HG03571 (cell line): ENCODE measurements around the gene IL21R.

Experiments used
- ATAC-seq: cut with Tn5 transposase; IDR thresholded peaks from one replicate; pipeline ENCODE4 v1.9.1; 2021; ENCODE audit not compliant: unreplicated experiment

IL21R gene

DNA sequence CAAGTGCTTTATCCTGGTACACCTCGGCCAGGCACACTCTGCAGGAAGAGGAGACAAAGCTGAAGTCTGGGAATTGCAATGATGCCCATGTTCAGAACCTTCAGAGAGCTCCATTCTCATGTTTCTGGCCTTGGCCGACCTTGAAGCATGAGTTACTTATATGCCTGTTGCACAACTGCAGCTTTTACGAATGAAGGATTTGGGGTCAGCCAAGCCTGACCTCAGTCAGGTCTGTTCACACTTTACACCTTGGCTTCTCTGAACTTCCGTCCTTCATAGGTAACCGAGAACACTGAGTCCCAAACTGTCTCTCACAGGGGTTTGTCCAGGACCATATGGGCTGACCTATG lies 81.1 kb downstream of the IL21R start:
- ATAC-seq: no peak

DNA sequence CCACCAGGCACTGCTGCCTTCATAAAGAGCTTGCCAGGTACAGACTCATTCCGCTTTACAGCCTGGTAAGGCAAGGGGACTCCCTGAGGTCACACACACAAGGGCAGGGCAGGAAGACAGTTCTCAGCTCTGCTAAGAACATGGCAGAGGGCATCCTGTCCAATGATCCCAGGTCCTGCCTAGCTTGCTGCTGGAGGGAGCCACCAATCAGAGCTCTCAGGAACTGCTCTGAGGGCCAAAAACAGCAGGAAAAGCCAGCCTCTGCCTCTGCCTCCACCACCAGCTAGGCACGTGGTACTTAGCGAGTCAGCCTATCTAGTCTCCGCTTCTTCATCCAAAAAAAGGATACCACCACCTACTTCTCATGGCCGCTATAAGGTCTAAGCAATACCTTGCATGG lies 81.7 kb downstream of the IL21R start:
- no peak for ATAC-seq

DNA sequence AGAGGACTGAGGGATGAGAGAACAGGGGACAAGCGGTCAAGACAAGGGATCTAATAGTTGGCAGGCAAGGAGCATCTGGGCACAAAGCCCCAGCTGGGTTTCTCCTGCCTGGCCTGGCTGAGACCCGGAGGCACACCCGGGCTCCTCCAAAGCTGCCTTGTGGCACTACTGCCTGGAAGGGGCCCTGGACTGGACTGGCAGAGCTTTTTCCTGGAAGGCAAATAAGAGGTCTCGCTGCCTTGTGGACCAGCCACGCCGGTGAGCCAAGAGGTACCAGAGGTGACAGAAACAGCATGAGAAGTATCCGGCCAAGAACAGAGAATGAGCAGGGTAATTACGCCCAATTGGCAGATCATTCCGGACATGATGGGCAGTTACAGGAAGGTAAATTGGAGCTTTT lies 83.2 kb downstream of the IL21R start:
- ATAC-seq: no peak

DNA sequence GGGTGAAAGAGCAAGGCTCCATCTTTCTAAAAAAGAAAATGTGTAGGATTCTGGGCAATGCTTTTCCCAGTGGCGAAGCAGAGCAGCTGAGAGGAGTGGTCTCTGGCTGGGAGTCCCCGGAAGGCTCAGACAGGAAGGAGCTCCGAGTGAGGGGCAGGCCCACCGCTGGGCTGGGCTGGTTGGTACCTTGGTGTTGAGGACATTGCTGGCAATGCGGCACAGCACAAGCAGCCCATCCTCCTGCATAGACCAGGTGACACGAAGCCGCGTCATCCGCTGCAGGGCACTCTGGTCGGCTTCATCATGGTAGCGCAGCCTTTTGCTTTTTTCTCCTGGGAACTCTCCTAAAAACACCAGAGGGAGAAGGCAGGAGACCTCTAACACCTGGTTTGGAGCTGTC lies 83.8 kb downstream of the IL21R start:
- no peak for ATAC-seq

DNA sequence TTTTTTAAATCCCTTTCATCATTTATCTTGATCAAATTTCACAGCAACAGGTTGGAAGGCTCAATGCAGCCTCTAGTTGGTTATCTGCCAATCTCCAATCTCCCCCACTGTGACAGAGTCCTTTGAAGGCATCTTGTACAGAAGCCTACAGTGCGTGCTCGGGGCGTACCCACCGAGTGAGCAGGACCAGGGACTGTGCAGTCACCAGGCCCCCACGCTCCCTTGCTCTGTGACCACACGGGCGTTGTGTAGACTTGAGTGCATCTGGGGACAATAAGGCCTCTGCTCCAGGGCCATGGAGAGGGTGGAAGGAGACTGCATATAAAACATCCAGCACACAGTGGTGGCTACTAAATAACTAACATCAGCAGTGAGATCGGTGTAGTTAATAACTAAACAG lies 84.4 kb downstream of the IL21R start:
- no peak for ATAC-seq

DNA sequence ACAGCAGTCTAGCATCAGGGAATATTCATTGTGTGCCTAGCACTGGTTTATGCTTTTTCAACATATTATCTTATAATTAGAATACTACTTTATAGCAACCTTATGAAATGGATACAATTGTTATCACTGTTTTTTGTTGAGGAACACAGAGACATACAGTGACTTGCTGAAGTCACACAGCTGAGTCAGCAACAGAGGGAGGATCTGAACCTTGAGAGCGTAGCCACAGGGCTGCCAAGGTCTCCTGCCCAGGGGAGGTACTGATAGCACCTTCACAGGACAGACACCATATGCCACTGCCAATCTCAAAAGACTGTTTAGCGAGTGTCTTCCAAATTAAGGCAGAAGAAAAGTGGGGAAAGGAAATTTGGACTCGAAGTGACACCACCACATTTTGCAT lies 84.8 kb downstream of the IL21R start:
- ATAC-seq: no peak

DNA sequence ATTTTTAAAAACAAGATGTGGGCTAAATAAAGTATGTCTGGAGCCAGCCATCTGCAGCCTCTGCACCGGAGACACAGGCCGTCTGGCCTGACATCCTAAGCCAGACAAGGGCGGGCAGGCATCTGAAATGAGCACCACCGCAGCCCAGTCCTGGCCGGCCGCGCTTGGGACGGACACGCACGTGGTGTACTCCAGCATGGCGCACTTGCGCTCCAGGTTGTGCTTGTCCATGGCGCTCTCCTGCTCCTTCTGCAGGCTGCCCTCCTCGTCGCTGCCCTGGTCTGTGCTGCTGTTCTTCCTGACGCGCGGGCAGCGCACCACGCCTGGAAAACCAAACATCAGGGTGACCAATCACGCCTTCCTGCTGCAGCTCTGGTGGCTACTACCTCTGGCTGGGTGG lies 87.4 kb downstream of the IL21R start:
- no peak for ATAC-seq

DNA sequence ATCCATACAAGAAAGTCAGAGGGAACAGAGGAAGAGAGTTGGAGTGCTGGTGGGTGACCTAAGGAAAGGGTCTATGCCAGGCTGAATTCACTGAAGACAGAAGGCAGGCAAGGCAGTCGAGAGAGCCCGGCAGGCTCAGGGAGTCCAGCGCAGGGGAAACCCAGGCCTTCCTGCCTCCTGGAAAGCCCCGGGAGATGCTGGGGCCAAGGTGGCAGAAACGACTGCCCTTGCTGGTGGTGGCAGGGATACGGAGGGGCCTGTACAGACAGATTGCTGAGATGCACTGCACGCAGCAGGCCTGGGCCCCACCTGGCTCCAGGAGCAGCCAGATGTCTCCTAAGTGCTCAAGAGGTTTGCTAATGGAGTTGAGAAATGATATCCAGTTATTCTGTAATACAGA lies 87.9 kb downstream of the IL21R start:
- ATAC-seq: no peak

DNA sequence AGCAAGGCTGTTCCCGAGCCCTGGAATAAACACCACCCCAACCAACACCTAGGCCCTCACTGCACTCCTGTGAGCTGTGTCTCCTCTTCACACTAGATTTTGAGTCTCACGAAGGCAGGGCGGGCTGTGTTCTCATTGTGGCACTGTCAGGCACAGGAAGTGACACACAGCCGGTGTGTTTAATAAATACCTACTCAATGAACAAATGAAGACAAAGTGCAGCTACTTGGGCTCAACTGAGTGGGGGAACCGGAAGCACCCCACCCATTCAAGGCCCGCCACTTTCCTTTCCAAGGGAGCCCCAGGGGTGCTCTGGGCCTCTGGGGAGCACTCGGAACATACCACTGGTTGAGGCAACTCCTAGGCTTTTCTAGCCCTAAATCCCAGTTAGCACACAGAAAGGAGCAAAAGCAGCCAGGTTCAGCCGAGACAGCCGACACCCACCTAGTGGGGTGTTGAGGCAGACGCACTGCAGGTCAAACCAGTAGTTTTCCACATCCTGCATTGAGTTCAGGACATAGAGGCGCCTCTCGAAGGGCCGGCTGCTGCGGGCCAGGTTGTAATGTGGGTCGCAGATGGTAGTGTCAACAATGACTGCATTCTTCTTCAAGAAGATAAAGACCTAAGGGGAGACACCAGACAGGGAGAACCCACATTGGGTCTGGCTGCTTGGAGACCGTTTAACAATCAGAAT lies 90.1 kb downstream of the IL21R start:
- no peak for ATAC-seq

DNA sequence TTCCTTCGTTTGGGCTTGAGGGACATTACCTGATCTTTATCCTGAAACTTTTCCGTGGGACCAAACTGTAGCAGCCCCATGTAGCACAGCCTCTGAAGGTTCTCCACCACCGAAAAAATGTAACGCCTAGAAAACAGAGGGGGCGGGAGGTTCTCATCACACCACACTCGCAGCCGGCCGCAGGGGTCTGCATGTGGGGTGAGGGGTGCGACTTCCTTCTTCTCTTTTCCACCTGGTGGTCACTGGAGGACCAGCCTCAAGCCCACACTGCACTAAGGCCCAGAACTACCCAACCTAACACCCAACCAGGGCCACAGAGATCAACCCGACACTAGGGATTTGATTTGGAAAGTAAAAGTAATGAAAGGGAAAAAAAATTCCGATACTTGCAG lies 90.6 kb downstream of the IL21R start:
- no peak for ATAC-seq

DNA sequence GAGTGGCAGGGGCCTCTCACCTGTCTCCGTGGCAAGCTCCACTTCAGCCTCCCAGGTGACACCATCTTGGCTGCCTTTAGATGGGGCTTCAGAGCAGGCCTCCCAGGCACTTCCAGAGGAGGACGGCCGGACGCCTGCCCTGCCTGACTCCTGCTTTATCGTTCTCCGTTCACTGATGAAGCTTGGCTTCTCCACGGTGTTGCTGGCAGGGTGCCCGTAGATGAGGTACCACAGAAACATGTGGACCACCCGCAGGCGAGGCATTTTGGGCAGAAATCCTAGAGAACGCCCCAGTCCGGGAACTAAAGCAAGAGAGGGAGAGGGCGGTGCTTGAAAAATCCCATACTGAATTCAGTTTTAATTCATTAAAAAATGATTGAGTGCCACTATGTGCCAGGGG lies 93.2 kb downstream of the IL21R start:
- no peak for ATAC-seq

DNA sequence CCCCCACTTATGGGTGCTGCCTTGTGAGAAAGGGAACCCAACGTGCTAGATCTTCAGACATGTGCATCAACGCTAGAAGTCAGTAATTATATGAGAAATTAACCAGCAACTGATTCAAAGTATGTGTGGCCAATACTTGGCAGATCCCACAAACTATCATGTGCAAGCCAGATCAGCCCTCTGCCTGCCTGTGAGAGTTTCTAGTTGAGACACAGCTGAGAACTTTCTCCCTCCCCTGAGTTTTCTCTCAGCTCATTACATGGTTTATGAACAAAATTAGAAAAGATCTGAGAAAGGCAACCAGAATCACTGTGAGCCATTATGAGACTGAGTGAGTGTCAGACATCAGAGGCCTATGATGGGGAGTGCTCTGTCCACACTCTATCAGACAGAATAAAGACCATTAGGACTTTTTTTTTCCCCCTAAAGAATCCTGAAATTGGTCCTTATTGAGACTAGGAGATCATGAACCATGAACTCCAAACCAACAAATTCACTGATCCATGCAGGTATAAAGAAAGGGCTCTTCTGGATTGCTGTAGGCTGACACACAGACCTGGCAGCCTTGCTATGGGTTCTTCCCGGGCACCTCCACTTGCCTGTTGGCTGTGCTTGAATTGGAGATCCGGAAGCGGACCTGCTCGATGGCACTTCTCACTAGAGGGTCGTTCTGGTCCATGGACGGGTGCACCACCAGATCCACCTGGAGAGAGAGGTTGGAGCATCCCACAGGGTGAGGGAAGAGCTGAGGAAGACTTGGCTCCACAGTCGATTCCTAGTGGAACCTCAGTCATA lies 96.3 kb downstream of the IL21R start:
- no peak for ATAC-seq

DNA sequence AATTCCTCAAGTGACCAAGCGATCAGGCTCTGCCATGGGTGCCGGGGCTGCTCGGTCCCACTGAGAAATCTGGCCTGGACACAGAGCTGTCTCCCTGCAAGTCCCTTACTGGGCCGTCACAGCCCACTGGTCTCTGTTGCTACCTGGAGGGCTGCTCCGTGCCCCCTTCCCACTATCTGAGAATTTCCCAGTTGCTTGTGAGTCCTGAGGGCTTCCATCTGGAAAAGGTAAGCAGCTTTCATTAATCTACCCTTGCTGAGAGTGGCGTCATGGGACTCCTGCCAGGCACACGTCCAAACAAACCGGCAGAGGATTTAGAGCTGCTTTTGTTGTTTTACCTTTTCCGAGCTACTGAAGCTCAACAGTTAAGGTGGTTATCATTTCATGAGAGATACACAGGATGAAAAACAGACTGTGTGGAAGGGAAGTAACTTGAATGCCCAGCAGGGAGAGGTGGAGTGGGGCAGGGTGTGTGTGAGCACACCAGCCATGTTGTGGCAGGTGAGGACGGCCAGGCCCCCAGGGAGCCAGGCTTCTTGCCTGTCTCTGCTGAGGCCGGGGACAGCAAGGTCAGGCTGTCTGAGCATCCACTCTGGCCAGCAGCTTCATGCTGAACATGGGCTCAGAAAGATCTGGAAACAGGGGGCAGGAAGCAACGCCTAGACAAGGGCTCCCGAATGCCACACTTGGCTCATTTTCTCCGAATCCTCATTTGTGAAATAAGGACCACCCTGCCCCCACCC lies 97.1 kb downstream of the IL21R start:
- ATAC-seq: no peak

DNA sequence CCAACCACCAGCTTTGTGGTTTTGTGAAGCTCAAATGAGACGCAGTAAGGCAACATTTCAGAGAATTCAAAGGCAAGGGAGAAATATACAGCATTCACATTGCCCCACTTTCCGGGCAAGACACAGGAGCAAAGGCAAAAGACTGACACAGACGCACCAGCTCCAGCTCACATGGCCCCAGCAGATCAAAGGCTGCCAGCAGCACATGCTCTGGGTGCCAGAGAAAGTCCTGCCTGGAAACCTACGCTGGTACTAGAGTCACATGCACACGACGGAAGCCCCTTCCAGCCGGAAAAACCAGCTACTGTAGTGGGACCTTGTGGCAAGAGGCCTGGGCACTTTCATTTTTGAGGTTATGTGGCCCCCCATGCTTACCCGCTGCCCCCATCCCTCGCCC lies 97.7 kb downstream of the IL21R start:
- no peak for ATAC-seq

DNA sequence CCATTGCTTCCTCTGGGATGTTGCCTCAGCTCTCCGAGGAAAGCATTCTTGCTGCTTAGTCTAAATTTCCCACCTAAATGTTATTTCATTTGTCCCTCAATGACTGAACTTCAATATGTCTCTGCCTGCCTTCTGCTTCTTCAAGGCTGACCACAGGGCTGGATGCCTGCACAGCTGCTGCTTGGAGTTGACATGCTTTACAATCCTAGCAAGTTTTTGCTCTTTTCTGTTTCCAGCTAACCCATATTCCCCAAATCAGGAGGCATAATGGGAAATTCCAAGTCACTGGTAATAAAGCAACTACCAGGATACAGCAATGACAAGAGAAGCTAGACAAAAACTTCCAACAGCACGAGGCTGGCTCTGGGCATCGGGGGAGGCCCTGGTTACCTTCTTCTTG lies 98.8 kb downstream of the IL21R start:
- ATAC-seq: no peak
